Midbrain (tissue), 1 donor: ENCODE measurements around the gene CRB3.

Experiments
- DNase-seq: peaks from one replicate; lab custom pipeline; 2025; lab: John Stamatoyannopoulos, UW

Gene CRB3

DNA sequence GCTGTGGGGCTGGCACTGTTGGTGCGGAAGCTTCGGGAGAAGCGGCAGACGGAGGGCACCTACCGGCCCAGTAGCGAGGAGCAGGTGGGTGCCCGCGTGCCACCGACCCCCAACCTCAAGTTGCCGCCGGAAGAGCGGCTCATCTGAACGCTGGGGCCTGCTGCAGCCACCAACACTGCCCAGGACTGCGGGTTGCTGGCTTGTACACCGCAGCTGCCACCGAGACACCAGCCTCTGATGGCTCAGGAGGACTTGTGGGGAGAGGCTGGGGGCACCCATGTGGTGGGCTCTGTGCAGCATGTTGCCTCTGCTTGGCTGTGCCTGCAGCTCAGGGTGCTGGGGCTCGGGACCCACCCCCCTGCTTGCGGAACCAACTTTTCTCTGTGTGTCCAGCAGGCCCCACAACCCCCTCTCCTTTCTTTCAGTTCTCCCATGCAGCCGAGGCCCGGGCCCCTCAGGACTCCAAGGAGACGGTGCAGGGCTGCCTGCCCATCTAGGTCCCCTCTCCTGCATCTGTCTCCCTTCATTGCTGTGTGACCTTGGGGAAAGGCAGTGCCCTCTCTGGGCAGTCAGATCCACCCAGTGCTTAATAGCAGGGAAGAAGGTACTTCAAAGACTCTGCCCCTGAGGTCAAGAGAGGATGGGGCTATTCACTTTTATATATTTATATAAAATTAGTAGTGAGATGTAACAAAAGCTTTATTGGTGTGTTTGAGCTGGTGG, 2.6 kb downstream of the CRB3 start:
- no peak for DNase-seq

DNA sequence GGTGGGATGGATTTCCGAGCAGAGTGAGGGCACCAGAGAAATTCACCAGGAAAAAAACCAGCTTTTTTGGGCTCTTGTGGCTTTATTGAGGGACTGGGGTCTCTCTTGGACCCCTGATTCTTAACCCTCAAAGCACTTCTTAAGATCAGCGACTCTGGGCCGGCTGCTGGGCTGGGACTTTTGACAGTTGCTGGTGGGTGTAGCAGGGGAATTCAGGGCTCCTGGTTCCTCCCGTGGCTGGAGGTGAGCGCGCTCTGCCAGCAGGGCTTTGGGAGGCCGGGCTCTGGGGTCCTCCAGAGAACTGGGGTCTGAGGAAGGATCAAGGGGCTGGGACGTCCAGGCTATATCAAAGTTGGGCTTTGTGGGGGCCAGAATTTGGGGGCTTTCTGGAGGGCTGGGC, 3.3 kb downstream of the CRB3 start:
- no peak for DNase-seq

DNA sequence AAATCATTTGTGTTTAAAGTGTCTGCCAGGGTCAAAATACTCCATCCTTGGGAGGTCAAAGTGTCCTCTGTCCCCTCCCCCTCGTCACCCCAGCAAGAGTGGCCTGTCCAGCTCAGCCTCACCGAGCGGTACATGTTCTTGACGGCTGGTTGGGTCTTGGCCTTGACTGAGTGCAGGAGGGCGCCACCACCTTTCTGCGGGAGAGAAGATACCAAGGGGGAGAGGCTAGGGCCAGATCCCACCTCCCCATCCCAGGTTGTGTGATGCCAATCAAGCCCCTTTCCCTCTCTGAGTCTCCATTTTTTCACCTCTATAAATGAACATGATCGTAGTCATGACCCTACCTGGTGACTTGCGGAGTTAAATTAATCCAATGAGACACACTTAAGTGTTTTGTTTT, 6.1 kb downstream of the CRB3 start:
- no peak for DNase-seq

DNA sequence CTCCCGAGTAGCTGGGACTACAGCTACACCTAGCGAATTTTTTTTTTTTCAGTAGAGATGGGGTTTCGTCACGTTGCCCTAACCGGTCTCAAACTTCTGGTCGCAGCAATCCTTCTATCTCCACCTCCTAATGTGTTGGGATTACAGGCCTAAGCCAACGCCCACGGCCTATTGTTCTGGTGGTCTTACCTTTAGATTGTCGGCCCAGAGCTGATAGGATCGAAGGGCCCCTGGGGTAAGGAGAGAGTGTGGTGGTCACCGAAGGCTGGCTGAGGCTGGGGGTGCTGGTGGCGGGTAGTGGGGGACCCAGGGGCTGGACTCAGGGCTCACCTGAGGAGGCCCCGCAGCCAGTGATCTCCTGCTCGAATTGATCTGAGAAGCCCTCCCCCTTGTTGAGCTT, 7.0 kb downstream of the CRB3 start:
- no peak for DNase-seq

DNA sequence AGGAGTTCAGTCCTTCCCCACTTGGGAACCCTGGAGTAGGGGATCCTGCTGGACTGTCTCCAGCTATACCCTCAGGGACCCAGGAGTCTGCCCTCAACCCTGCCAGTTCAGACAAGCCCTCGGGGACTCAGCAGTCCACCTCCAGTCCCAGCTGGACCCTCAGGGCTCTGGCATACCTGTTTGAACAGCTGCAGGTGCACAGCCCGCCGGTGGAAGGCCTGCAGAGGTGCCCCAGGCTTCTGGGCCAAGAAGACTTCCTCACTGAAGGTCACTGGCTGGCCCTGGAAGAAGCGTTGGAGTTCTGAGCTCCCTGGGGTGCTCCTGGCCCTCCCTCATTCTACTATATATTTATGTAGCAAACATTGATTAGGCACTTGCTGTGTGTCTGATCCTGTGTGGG, 8.6 kb downstream of the CRB3 start:
- no peak for DNase-seq

DNA sequence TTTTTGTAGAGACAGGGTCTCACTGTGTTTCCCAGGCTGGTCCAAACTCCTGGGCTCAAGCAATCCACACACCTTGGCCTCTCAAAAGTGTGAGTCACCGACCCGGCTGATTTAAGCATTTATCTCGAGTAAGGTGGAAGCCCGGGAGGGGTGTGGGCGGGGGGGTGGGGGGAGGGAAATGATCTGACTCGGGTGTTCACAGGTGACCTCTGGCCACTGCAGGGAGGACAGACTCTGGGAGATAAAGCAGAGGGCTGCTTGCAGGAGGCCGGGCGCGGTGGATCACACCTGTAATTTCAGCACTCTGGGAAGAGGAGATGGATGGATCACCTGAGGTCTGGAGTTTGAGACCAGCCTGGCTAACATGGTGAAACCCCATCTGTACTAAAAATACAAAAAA, 9.6 kb downstream of the CRB3 start:
- DNase-seq, result no peak

DNA sequence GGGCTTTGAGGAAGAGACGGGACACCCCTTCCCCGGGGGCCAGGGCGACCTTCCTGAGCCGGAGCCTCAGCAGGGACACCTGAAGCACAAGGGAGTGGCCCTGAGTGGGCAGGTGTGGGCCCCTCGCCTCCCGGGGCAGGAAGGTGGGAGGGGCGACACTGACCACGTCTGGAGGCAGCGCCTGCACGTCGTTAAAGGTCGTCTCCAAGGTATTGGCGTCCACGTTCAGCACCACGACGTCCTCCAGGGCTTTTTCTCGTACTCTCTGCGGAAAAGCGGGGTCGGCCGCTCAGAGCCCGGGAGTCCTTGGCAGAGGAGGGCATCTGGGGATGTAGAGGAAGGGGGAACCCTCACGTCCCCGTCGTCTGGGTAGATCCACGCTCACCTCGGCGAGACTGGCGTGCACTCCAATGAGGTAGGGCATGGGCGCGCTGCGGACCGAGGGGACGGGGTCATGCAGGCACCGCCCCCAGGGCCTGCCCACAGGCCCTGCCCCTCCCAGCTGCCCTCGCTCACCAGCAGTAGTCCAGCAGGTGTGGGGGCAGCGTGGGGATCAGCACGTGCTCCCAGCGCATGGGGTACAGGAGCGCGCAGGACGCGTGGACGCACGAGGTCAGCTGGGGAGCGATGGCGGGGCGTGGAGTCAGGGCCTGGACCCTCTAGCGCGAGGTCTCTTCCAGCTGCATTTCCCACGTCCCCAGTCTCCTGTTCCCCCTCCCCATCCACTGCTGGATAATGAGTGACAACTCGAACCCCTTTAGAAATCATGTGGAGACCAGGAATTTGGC, 11.4 kb downstream of the CRB3 start:
- DNase-seq, result no peak

DNA sequence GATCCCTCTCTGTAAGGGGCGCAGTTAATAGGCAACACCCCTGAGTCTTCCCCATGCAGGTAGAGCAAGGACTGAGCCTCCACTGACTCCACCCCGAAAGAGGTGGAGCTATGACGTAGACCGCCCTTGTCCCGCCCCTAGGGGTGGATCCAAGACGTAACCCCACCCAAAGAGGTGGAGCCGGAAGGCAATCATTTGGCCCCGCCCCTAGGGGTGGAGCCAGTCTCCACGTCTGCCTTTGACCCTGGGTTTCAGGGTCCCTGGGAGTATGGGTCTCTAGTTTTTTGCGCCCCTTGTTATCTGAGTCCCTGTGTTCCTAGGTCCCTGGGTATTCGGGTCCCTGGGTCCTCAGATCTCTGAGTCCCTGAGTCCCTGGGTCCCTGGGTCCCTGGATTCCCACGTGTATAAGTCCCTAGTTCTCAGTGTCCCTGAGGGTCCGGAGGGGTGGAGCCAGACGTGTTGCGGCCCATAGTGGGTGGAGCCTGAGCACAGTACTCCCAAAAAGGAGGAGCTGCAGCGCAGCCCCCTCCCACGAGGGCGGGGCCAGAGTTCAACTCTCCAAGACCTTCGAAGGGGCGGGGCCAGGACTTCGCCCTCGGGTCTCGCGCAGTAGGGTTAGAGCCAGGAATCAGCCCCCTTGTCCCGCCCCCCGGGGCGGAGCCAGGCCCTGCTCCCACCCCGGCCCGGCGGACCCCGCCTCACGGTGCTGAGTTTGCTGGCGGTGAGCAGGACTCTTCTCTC, 12.3 kb downstream of the CRB3 start:
- DNase-seq, result peak; percentile 64

DNA sequence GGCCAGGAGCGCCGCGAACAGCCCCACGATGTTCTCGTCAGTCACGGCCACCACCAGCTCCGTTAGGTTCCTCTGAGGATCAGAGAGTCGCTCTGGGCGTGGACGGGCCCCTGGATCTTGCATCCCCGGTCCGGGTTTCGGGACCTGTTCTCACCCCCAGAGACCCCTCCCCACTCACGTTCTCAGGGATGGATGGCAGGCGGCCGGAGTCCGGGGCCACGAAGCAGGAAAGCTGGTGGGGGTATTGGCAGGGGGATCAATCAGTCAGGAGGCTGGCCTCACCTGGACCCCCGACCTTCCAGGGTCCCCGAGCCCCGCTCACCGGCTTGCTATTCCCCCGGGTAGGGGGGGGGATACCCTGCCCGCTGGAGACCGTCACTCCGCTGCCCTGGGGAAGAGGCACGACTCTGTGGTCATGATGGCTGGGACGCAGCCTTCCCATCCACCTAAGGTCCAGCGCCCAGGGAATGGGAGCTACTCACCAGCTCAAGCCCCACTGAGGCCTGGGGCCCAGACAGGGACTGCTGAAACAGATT, 12.9 kb downstream of the CRB3 start:
- no peak for DNase-seq

DNA sequence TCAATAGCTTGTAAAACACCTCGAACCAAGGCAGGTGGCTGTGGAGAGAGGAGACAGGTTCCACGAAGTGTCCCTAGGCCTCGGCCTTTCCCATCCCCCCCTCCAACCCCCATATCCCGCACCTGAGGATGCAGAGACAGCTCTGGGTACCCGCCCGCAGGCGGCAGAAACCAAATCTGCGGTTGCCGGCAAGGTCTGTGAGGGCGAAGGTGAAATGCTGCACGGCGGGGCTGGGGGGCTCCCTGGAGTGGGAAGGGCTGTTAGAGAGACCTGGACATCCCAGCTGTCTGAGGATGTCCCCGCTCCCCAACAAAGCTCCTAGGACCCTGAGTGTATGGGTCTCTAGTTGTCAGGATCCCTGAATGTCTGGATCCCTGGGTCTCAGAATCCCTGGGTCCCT, 14.7 kb downstream of the CRB3 start:
- no peak for DNase-seq

DNA sequence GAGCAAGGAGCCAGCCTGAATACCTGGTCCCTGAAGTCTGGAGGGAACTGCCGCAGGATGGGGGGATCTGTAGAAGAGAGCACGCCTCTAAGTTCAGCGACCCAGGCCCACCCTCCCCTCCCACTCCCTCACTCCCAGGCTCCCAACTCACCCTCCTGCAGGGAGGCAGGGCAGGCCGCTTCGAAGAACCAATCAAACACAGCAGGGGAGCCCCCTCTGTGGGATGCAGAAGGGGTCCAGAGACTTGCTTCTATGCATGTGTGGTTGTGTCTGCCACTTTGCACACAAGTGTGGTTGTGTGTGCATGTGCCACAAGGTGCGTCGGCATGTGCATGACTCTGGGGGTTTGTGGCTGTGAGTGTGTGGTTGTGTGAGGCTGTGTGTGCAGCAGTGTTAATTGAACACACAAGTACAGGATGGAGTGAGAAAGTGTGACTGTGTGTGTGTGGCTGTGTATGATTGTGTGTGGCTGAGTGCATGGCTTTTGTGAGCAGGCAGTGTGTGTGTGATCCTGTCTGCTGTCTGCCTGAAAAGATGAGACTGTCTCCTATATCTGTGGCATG, 15.8 kb downstream of the CRB3 start:
- no peak for DNase-seq

DNA sequence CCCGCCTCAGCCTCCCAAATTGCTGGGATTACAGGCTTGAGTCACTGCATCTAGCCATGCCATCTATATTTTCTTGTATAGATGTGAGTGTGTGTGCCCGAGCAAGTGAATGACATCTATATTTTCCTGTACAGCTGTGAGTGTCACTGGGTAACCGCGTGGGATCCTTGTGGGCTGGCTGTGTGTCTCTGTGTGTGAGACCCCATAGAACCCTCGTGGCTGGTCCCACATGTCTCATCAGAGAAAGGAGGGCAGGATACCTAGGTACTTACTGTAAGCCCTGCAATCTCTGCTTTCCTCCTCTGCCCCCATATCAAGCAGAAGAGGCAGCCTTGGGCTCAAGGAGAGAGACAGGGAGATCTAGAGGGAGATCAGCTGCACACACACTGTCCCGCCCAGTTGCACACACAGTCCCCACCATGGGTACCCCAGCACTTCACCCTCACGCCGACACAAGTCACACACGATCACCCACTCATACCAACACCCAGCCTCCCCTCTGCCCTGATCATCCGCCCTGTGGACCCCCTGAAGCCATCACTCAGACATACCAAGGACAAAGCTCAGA, 16.9 kb downstream of the CRB3 start:
- DNase-seq, result no peak

DNA sequence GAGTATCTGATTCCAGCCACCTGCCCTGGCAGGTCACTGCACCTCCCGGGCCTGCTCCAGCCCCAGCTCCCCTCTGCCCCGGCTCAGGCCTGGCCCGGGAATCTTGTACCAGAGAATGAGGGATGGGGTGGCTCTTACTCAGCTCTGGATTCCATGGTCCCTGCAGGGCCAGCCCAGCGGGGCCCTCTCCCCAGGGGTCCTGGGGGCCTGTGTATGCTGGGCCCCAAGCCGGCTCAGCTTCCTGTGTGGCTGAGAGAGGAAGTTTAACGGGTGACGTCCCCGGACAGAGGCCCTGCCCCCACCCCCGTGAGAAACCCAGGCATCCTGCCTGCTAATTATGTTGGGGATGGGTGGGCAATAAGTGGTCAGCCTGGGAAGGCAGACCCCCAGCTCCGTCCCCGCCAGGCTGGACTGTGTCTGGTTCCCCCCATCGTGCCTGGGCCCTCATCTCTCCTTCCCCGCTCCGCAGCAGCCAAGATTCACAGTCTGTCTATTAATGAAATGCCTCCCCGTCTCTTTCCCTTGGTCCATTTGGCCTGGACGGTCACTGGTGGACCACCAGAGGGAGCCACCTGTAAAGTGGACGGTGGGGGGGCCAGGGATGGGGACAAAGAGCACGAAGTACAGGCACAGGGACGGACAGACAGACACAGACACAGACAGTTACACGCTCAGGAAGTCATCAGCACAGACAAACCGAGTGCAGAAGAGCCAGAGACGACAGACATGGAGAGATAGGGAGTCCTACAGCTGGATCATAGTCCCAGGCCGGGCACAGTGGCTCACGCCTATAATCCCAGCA, 17.7 kb downstream of the CRB3 start, which contains the start of gene DENND1C:
DENND1C (minus strand) TSS at position 247 of the 802 bp plus-strand sequence; CDS start at position 155, 92 bp downstream.
- peak; percentile 57 for DNase-seq

DNA sequence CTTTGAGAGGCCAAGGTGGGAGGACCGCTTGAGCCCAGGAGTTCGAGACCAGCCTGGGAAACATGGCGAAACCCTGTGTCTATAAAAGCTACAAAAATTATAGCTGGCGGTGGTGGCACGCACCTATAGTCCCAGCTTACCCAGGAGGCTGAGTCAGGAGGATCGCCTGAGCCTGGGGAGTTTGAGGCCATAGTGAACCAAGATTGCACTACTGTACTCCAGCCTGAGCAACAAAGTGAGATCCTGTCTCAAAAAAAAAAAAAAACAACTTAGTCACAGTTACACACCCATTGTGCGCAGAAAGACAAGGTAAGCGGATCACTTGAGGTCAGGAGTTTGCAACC, 18.2 kb downstream of the CRB3 start:
- no peak for DNase-seq

DNA sequence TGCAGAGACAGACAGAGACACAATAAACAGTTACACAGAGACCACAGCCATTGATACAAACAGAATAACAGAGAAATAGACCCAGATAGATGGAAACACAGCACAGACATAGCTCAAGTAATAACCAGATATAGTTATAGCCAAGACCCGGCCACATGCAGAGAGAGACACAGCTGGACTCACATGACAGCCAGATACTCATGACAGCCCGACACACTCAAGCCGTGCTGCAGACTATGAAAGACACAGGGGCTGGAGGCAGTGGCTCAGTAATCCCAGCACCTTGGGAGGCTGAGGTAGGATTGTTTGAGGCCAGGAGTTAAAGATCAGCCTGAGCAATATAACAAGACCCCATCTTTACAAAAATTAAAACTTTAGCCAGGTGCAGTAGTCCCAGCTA, 19.2 kb downstream of the CRB3 start:
- DNase-seq, result no peak

DNA sequence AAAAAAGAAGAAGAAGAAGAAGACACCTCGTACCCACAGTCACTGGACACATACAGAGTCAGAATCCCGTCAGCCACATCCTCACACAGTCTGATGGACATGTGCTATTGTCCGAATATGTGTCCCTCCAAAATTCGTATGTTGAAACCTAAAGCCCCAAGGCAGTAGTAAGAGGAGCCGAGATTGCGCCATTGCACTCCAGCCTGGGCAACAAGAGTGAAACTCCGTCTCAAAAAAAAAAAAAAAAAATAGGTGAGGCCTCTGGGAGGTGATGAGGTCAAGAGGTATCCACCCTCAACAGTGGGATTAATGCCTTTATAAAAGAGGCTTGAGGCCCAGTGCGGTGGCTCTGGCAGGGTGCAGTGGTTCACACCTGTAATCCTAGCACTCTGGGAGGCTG, 20.2 kb downstream of the CRB3 start:
- DNase-seq, result no peak

DNA sequence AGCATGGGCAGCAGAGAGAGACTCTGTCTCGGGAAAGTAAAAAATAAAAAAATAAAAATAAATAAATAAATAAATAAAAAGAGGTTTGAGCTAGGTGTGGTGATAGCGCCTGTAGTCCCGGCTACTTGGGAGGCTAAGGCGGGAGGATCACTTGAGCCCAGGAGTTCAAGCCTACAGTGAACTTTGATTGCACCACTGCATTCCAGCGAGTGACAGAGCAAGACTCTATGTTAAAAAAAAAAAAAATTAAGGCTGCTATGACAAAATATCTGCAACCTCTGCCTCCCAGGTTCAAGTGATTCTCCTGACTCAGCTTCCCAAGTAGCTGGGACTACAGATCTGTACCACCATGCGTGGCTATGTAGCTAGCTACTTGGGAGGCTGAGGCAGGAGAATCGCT, 20.8 kb downstream of the CRB3 start:
- DNase-seq, result no peak

DNA sequence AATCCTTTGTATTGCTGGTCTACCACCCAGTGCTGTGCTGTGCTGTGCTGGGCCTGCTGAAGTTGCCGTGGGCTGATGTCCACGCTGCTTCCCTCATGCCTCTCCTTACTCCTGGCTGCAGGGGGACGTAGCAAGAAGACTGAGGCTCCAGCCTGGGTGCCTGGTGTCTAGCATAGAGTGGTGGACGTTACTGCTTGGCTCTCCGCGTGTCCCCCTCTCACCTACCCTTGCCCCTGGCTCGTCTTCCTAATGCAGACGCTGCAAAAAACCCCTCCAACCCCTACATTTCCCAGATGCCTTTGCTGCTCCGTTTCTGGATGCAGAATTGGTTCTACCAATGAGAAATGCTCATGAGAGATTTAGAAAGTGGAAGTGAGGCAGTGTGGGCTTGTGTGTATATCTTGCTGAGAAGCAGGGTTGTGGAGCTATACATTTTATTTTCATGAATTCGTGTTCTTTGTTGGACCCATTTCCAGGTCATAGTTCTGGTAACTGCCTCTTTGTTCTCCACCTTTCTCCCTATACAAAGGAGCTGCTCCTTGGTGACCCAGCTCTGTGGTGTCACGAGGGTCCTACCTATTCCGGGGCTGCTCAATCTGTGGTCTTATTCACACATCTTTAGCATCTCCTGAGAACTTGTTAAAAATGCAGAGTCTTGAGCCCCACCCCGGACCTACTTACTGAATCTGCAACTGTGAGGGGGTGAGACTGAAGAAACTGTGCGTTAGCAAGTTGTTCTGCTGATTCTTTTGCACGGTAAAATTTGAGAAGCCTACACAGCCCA, 25.4 kb downstream of the CRB3 start:
- DNase-seq, result no peak

DNA sequence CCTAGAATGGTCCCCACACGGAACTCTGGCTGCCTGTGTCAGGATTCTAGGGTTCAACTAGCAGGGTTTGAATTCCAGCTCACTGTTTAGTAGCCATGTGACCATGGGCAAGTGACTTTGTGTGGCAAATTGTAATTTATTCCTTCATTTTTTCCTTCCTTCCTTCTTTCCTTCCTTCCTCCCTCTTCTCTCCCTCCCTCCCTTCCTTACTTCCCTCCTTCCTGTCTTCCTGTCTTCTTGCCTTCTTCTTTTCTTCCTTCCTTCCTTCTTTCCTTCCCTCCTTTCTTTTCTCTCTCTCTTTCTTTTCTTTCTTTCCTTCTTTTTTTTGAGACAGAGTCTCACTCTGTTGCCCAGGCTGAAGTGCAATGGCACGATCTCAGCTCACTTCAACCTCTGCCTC, 26.1 kb downstream of the CRB3 start:
- no peak for DNase-seq
